Lower leg skin (tissue), 3 donors: ENCODE data around the gene DPP8.

Experiments used
- POLR2A ChIP-seq, 2 donors: fragments of 450-650 bp; IDR thresholded peaks; one replicate each; pipeline ENCODE4 v1.6.1; 2016 to 2017; ENCODE audit warnings: antibody characterized with exemption in 2 of 2, mild to moderate bottlenecking in 1 of 2, moderate library complexity in 1 of 2
- TF ChIP-seq, protein P1 (sequence below), 3 donors: fragments of 450-650 bp; IDR thresholded peaks; one replicate each; pipeline ENCODE4 v1.5.1; 2016; ENCODE audit warnings: antibody characterized with exemption in 3 of 3, mild to moderate bottlenecking in 3 of 3, moderate library complexity in 2 of 3

- TF ChIP-seq, protein P1, sequence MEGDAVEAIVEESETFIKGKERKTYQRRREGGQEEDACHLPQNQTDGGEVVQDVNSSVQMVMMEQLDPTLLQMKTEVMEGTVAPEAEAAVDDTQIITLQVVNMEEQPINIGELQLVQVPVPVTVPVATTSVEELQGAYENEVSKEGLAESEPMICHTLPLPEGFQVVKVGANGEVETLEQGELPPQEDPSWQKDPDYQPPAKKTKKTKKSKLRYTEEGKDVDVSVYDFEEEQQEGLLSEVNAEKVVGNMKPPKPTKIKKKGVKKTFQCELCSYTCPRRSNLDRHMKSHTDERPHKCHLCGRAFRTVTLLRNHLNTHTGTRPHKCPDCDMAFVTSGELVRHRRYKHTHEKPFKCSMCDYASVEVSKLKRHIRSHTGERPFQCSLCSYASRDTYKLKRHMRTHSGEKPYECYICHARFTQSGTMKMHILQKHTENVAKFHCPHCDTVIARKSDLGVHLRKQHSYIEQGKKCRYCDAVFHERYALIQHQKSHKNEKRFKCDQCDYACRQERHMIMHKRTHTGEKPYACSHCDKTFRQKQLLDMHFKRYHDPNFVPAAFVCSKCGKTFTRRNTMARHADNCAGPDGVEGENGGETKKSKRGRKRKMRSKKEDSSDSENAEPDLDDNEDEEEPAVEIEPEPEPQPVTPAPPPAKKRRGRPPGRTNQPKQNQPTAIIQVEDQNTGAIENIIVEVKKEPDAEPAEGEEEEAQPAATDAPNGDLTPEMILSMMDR (IDR thresholded peaks at IDR 0.05): no peak
- TF ChIP-seq POLR2A (IDR thresholded peaks at IDR 0.05): no peak
These were observed 122.6 kb downstream of the DPP8 start for GRCh38 chr15:65394936-65395335.
